Thyroid gland (tissue), 4 donors: ENCODE measurements around the gene CHMP2B.

ENCODE experiments used
- POLR2A ChIP-seq, 2 donors: fragments of 450-650 bp; IDR thresholded peaks; one replicate each; pipeline ENCODE4 v1.6.1; 2017; ENCODE audit warnings: antibody characterized with exemption in 2 of 2, mild to moderate bottlenecking in 2 of 2, moderate library complexity in 1 of 2
- TF ChIP-seq, protein P1 (sequence below), 6 experiments: fragments of 200-600 bp in 3 of 6; fragments of 450-650 bp in 3 of 6; sonication (generic) in 3 of 6; IDR thresholded peaks; one replicate each; pipeline ENCODE4 v1.5.1; 2016 to 2019; ENCODE audit warnings: antibody characterized with exemption in 6 of 6, mild to moderate bottlenecking in 2 of 6, inconsistent platforms in 1 of 6, moderate library complexity in 1 of 6

DNA sequence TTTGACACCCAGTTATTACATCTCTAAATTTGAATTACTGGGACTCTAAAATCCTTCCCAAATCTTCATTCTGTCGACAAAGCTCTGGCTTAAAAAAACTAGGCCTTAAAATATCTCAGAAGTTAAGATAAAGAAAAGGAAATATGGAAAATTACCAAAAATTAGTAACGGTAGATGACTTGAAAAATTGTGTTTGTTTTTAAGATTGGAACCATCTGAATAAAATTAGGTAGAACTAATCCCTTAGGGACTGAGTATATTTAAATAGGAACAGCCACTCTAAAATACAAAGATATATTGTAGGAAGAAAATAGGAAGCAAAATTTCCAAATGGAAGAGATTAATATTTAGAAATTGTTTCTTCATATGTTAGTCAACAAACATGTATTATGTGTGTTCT lies 45.1 kb upstream of the CHMP2B start:
- TF ChIP-seq, protein P1, sequence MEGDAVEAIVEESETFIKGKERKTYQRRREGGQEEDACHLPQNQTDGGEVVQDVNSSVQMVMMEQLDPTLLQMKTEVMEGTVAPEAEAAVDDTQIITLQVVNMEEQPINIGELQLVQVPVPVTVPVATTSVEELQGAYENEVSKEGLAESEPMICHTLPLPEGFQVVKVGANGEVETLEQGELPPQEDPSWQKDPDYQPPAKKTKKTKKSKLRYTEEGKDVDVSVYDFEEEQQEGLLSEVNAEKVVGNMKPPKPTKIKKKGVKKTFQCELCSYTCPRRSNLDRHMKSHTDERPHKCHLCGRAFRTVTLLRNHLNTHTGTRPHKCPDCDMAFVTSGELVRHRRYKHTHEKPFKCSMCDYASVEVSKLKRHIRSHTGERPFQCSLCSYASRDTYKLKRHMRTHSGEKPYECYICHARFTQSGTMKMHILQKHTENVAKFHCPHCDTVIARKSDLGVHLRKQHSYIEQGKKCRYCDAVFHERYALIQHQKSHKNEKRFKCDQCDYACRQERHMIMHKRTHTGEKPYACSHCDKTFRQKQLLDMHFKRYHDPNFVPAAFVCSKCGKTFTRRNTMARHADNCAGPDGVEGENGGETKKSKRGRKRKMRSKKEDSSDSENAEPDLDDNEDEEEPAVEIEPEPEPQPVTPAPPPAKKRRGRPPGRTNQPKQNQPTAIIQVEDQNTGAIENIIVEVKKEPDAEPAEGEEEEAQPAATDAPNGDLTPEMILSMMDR (IDR thresholded peaks at IDR 0.05): no peak
- TF ChIP-seq POLR2A (IDR thresholded peaks at IDR 0.05): no peak
